T-helper 22 cell (primary cell): ENCODE measurements around the gene HOXC9.

Experiments
- DNase-seq: peaks from one replicate; pipeline ENCODE4 v3.0.0-alpha.2; 2020; ENCODE audit warnings: low read depth

Gene HOXC9

DNA sequence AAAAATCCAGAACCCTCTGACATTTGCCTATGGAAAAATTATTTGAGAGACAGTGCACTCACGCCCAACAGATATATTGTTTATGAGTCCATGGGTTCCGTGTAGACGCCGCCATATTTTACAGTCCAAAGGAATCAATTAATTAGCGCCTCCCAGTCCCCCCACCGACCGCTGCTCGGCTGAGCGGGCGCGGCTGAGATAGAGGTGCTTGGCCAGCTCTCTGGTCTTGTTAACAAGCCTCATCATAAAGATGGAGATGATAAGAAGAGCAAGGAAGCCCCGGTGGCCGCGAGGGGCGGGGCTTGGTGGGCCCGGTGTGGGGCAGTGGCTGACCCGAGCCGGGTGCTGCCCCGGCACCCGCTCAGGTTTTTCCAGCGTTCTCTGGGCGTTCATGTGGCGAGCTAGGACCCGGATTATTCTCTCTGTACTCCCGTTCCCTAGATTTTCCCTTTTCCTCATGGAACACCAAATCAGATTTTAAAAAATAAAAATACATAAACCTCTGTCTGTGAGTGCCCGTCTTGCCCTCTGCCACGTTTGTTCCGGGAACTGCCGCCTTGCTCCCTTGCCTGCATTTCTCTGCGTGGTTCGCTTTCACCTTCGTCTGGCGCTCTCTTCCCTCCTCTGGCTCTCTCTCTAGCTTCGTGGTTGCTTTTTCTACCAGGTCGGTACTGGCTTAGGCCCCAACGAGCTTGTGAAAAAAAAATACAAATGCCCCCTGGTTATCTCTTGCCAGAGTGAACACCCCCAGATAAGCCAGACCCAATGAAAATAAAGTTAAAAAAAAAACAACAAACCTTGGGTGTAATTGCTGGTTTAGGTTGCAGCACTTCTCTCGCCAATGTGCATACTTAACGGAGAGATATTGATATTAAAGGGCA lies 36.3 kb upstream of the HOXC9 start:
- DNase-seq, result no peak

- no peak for DNase-seq
Measured at GRCh38 chr12:53964315-53964713, 35.6 kb upstream of the HOXC9 start.

- DNase-seq, result no peak
Measured at GRCh38 chr12:53965281-53966084, 34.5 kb upstream of the HOXC9 start.

DNA sequence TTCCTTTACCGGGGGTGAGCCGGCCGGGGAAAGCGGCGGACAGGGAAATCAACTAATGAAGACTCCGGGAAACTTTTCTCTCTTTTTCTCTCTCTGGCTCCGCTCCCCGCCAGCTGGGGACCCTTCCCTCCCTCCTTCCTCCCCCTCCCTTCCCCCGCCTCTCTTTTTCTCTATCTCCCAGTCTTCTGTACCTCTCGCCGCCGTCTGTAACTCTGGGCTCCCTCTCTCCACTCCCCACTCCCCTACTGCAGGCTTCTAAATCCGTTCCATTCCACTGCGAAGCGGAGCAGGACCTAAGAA lies 33.9 kb upstream of the HOXC9 start:
- DNase-seq, result no peak

DNA sequence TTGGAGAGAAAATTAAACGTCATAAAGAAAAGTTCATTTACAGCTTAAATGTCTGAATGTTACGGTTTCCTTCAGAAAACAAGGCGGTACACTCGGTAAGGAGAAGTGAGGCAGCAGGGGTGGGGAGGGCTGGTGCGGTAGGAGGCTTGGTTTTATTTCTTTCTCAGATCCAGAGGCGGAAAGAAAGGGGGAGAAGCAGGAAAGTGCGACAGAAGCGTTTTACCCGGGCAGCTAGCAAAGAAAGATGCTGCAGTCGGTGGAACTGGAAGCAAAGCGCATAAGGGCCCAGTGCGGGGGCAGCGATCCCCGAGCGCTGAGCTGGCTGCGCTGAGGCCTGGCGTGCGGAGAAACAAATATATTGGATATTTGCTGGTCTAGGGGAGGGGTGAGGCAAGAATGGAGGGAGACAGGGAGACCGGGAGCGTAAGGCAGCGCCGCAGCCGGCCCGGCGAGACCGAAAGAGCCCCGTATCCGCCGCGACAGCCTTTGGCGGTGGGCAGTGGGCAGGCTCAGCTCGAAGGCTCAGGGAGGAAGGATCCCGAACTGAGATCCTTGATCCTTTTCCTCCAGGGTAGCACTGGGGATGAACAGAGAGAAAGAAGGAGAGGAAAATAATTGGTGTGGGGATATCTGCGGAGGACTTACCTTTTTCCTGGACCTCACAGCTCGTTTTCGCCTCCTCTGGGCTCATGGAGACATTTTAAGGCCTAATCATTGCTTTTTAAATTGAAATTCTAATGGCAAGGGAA lies 33.4 kb upstream of the HOXC9 start:
- DNase-seq, result no peak

DNA sequence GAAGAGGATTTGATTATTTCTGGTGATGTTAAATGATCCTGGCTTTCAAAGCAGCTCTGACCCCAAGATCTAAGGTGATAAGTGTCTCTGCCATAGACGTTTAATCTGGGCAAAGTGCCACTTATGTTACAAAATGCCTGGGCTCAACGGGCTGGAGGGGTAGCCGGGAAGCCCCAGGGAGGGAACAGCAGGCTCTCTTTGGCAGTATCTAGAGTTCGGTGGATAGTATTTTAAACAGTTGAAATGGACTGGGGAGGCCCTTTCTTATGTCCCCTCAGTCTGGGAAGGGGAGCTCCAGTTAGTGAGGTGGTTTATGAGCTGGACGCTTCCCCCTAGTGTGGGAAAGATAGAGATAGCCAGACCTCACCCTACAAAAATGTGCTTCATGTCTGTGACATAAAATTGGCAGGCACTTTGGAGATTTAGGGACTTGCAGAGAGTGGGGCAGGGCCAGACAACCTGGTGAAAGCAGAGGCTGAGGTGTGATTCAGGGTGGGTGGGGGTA lies 32.5 kb upstream of the HOXC9 start:
- DNase-seq, result no peak

DNA sequence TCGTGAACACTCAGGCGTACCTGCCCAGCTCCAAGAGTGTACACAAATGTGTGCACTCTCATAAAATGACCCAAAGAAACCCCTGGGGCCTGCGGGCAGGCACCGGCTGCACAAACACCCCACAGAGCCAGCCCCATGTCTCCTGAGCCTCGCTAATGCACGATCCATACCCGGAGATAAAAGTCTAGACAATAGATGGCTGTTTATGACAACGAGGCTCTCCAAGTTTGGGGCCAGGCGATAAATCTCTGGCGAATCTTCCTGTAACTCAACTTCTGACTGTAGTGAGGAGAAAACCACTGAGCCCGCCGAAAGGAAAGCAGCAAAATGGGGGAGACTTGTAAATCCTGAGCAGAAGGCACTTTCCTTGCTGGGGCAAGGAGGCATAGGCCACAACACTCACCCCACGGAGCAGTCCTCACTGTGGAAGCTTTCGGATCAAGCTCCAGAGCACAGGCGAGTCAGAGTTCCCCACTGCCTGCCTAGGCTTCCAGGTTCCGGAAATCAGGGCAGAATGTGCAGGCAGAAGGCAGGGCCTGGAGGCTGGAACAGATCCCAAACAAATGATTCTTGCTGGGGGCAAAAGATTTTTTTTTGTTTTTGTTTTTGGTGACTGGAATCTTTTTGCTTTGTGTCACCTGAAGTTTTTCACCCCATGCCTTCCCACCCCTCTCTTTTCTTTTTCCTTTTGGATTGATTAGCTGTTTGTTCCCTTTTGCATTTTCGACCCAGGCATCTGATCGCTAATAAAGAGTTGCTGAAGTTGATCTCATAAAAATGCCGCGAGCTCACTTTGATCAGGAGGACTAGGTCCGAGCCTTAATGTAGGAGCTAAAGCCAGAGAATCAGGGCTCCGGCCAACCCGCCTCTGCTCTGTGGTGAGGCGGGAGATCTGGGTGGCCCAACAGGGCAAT lies 31.5 kb upstream of the HOXC9 start:
- DNase-seq, result no peak

- no peak for DNase-seq
Measured at GRCh38 chr12:53969588-53970259, 30.2 kb upstream of the HOXC9 start.

DNA sequence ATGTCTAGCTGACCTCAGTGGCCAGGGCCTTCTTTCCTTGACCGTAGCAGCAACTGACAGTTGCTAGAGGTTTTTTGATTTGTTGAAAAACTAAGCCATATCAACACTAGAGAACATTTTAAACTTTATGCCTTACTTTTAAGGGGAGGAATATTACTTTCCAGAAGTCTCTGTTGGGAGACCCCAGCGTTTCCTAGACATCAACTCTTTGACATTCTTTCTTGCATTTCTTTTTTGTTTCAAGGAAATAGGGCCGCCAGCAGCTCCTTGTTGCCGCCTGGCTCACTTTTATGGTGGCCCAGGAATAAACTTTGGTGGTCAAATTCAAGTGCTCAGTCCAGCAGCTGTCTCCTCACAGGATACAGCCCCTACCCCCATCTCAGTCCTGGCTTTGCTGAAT lies 29.5 kb upstream of the HOXC9 start:
- no peak for DNase-seq

DNA sequence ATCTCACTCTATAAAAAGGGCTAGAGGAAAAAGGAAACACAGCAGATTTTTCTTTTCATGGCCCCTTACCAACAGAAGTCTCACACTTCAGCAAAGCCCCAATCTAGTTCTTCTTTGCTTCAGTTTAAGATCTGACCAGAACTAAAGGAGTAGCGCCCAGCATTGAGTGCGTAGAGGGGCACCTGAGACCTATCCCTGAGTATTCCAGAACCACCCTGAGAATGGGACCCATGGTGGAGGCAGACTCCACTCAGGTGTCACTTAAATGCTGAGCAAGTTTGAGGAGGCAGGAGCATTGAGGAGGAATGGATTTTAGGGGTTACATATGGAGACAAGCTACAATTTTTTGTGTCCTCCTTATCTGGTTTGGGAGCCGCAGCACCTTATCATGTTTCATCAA lies 28.8 kb upstream of the HOXC9 start:
- no peak for DNase-seq

DNA sequence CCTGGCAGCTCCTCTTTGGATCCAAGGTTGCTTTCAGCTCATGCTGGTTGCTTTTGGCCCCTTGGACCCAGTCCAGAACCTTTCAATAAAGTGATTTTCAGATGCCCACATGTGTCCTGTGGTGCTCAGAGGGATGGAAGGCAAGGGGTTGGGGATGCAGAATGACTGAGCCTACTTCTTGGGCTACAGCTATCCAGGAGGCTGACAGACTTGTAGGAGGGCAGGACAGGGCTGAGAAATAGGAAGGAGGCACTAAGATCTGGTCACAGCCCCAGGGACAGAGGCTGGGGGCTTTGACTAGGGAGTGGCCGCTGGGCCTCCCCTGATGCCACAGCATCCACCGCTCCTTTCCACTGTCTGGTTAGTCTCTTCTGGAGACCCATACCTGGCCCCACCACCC lies 28.3 kb upstream of the HOXC9 start:
- DNase-seq, result no peak

GRCh38 chr12:53972152-53972702 lies 27.7 kb upstream of the HOXC9 start:
- DNase-seq, result no peak

DNA sequence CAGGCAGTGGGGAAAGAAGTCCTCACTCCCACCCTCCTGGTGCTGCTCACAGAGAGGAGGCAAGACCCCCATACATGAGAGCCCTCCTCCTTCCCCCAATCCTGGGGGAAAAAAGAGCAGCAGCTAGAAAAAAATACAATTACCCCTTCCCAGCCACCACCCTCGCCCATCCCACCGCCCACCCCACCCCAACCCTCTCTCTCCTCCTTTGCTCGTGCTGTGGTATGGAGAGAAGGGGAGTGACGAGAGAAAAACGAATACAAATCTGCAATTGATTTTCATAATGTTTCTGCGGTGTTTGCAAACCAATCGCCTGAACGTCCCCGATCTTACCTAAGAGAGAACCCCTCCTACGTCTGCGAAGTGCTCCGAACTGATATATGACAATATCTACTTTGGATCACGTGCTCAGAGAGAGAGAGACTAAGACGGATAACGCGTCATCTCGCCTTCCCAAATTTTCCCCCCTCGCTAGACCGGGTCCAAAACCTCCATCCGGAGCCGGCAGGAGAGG lies 27.2 kb upstream of the HOXC9 start, which contains the start of gene HOXC11:
TSS of gene HOXC11 (plus strand) at position 405 of the 514 bp plus-strand sequence. CDS start 116 bp downstream, outside the sequence.
- DNase-seq, result no peak

DNA sequence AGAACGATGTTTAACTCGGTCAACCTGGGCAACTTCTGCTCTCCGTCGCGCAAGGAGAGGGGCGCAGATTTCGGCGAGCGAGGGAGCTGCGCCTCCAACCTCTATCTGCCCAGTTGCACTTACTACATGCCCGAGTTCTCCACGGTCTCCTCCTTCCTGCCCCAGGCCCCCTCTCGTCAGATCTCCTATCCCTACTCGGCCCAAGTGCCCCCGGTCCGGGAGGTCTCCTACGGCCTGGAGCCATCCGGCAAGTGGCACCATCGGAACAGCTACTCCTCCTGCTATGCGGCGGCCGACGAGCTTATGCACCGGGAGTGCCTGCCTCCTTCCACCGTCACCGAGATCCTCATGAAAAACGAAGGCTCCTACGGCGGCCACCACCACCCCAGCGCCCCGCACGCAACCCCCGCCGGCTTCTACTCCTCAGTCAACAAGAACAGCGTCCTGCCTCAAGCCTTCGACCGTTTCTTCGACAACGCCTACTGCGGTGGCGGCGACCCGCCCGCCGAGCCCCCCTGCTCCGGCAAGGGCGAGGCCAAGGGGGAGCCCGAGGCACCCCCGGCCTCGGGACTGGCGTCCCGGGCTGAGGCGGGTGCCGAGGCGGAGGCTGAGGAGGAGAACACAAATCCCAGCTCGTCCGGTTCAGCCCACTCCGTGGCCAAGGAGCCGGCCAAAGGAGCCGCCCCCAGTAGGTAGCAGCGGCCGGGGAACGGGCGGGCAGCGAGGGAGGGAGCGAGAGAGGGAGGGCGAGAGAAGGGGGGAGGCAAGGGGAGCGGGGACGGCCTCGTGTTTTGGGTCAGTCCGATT lies 26.5 kb upstream of the HOXC9 start:
- DNase-seq, result no peak

DNA sequence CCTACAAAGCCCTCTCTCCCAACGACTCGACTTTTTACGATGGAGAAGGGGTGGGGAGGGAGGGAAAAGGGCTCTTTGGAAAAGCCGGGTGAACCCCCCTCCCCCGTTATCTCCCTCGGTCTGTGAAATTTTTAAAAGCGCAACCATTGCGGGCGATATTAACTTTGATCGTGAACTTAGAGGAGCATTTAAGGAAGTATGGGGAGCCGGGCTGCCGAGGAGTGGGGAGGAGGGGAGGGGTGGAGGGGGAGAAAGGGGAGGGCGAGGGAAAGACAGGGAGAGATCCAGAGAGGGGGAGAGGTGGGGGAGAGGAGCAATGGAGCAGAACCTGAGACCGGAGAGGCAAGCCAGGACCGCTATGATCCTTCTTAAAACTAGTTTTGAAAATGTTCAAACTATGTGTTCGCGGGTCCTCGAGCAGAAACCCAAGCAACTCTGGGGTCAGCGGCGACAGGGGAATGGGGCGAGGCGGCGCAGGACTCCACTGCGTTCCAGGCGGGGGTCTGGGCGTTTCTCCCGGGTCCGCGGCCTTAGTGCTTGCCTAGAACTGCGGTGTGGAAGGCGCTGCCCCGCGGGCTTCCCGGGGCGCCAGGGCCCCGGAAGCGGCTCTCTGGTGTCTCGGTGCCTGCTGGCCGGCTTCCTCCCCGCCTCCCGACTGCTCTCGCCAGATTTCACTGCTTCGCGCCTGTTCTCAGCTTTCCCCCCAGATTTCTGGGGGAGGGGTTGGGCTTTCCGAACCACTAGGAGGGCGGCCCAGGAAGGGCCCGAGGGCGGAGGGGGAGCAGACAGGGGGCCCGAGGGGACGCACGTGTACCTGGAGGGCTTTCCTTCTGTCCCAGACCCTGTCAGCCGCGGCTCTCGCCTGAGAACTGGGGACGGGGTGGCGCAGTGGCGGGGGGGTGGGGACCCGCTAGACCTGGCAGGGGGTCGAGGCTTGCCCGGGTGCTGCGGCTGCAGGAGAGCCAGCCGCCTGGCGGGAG lies 25.6 kb upstream of the HOXC9 start, which contains the start of gene HOTAIR:
TSS of gene HOTAIR (minus strand) at position 871 of the 980 bp plus-strand sequence.
- DNase-seq, result no peak

GRCh38 chr12:53975064-53975471 lies 24.9 kb upstream of the HOXC9 start:
- no peak for DNase-seq

DNA sequence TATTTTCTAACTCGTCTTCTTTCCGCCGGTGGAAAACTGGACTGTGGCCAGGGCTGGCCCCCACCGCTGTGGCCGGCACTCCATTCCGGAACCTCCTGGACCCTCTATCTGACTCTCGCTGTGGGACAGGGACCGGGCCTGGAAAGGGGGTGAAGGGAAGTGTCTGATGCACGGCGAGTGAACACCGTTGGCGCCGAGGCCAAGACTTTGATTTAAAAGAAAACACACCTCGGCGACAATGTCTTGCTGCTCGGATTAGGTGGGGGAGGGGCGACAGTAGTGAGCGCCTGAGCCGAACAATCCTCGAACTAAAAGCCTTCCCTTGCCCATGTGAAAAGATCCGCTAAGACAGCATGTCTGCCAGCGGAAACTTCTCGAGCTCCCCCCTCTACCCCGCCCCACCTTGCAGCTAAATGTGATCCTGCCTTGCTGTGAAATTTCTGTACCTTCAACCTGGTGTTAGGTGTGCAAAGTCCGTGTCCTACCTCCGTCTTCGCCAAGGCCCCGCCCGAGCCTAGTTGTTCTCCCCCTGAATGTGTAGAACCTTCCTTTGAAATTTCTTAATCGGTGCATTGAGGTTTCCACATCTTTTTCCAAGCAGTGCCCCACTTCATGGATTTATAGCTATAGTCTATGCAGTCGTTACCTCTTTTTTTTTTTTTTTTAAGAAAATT lies 24.3 kb upstream of the HOXC9 start:
- no peak for DNase-seq
